ENCODE data around the gene FGGY.

The FGGY gene

GRCh38 chr1:59366346-59366745 lies 69.5 kb downstream of the FGGY start:
- H3K9me2 ChIP-seq (replicated peaks; ENCODE audit: insufficient read depth, low read length), result no peaks in the 10 kb centered on the region
- H2AFZ ChIP-seq (ENCODE audit: low read depth, low read length, severe bottlenecking), result no peak overlapping the region
- no peaks in the 10 kb centered on the region for H4K20me1 ChIP-seq (ENCODE audit: low read depth, low read length)
- no peak for TF ChIP-seq EZH2phosphoT487 (conservative IDR thresholded peaks at IDR 0.05; ENCODE audit: low read length)
- no peak for TF ChIP-seq CTCF (IDR thresholded peaks at IDR 0.05; ENCODE audit: insufficient read depth, low read length, poor library complexity, severe bottlenecking)
- no peaks in the 10 kb centered on the region for H3K9me3 ChIP-seq (ENCODE audit: insufficient read depth, low read length)
- H3K4me3 ChIP-seq (ENCODE audit: insufficient read depth, low read length, poor library complexity, severe bottlenecking), result no peak overlapping the region
- H3K27ac ChIP-seq (ENCODE audit: low read depth, low read length), result no peak overlapping the region
- H3K4me2 ChIP-seq (ENCODE audit: low read depth, low read length, poor library complexity, severe bottlenecking), result no peak overlapping the region
- H3K36me3 ChIP-seq (ENCODE audit: low read length), result no peaks in the 10 kb centered on the region
- no peaks in the 10 kb centered on the region for H3K27me3 ChIP-seq (ENCODE audit: low read length)
- no peak overlapping the region for H3K9ac ChIP-seq (ENCODE audit: low read length)
- H3K79me2 ChIP-seq (ENCODE audit: insufficient read depth, low read length), result no peaks in the 10 kb centered on the region
- H3F3A ChIP-seq (ENCODE audit: insufficient read depth), result no peaks in the 10 kb centered on the region

- H3K27me3 ChIP-seq (ENCODE audit: low read length), result no peaks in the 10 kb centered on the region
- no peaks in the 10 kb centered on the region for H3K36me3 ChIP-seq (ENCODE audit: low read length)
- H3K4me3 ChIP-seq (ENCODE audit: insufficient read depth, low read length, poor library complexity, severe bottlenecking), result no peak overlapping the region
- H4K20me1 ChIP-seq (ENCODE audit: low read depth, low read length), result no peaks in the 10 kb centered on the region
- H3K9me3 ChIP-seq (ENCODE audit: insufficient read depth, low read length), result no peaks in the 10 kb centered on the region
- H3K27ac ChIP-seq (ENCODE audit: low read depth, low read length), result no peak overlapping the region
- H3K9me2 ChIP-seq (replicated peaks; ENCODE audit: insufficient read depth, low read length), result no peaks in the 10 kb centered on the region
- H3F3A ChIP-seq (ENCODE audit: insufficient read depth), result no peaks in the 10 kb centered on the region
- no peak overlapping the region for H3K4me2 ChIP-seq (ENCODE audit: low read depth, low read length, poor library complexity, severe bottlenecking)
- H3K9ac ChIP-seq (ENCODE audit: low read length), result no peak overlapping the region
- TF ChIP-seq CTCF (IDR thresholded peaks at IDR 0.05; ENCODE audit: insufficient read depth, low read length, poor library complexity, severe bottlenecking) (no peak), EZH2phosphoT487 (conservative IDR thresholded peaks at IDR 0.05; ENCODE audit: low read length) (no peak)
- H3K79me2 ChIP-seq (ENCODE audit: insufficient read depth, low read length), result no peaks in the 10 kb centered on the region
- no peak overlapping the region for H2AFZ ChIP-seq (ENCODE audit: low read depth, low read length, severe bottlenecking)
Observed at GRCh38 chr1:59367301-59368007, 70.6 kb downstream of the FGGY start.

- no peak overlapping the region for H2AFZ ChIP-seq (ENCODE audit: low read depth, low read length, severe bottlenecking)
- no peaks in the 10 kb centered on the region for H4K20me1 ChIP-seq (ENCODE audit: low read depth, low read length)
- no peaks in the 10 kb centered on the region for H3K79me2 ChIP-seq (ENCODE audit: insufficient read depth, low read length)
- no peak overlapping the region for H3K9ac ChIP-seq (ENCODE audit: low read length)
- no peak overlapping the region for H3K4me2 ChIP-seq (ENCODE audit: low read depth, low read length, poor library complexity, severe bottlenecking)
- H3K4me3 ChIP-seq (ENCODE audit: insufficient read depth, low read length, poor library complexity, severe bottlenecking), result no peak overlapping the region
- no peaks in the 10 kb centered on the region for H3K36me3 ChIP-seq (ENCODE audit: low read length)
- no peaks in the 10 kb centered on the region for H3K9me3 ChIP-seq (ENCODE audit: insufficient read depth, low read length)
- H3K9me2 ChIP-seq (replicated peaks; ENCODE audit: insufficient read depth, low read length), result no peaks in the 10 kb centered on the region
- no peak overlapping the region for H3K27ac ChIP-seq (ENCODE audit: low read depth, low read length)
- no peaks in the 10 kb centered on the region for H3K27me3 ChIP-seq (ENCODE audit: low read length)
- no peaks in the 10 kb centered on the region for H3F3A ChIP-seq (ENCODE audit: insufficient read depth)
- TF ChIP-seq CTCF (IDR thresholded peaks at IDR 0.05; ENCODE audit: insufficient read depth, low read length, poor library complexity, severe bottlenecking), result no peak
- no peak for TF ChIP-seq EZH2phosphoT487 (conservative IDR thresholded peaks at IDR 0.05; ENCODE audit: low read length)
Observed at GRCh38 chr1:59368008-59368670, 71.2 kb downstream of the FGGY start.
